Measurements from ENCODE around the gene LRP11.

The LRP11 gene

GRCh38 chr6:149904661-149905370, 40.7 kb upstream of the LRP11 start:
- TF ChIP-seq REST (IDR thresholded peaks at IDR 0.05; ENCODE audit: insufficient read depth in 1 of 2, low read depth in 2 of 2, low read length in 2 of 2) (no peak), FOXP2 (optimal IDR thresholded peaks at IDR 0.05; ENCODE audit: borderline replicate concordance, extremely low read depth, extremely low read length, insufficient read depth) (no peak), TAF1 (IDR thresholded peaks at IDR 0.05; ENCODE audit: borderline replicate concordance, insufficient read depth, low read length) (no peak), POLR2AphosphoS5 (IDR thresholded peaks at IDR 0.05; ENCODE audit: low read depth, low read length) (no peak), SIN3A (IDR thresholded peaks at IDR 0.05; ENCODE audit: borderline replicate concordance, insufficient read depth, low read length) (no peak)

- no peak for TF ChIP-seq POLR2AphosphoS5 (IDR thresholded peaks at IDR 0.05; ENCODE audit: low read depth, low read length)
- no peak for TF ChIP-seq TAF1 (IDR thresholded peaks at IDR 0.05; ENCODE audit: borderline replicate concordance, insufficient read depth, low read length)
- TF ChIP-seq SIN3A (IDR thresholded peaks at IDR 0.05; ENCODE audit: borderline replicate concordance, insufficient read depth, low read length) = no peak
- no peak for TF ChIP-seq FOXP2 (optimal IDR thresholded peaks at IDR 0.05; ENCODE audit: borderline replicate concordance, extremely low read depth, extremely low read length, insufficient read depth)
- no peak for TF ChIP-seq REST (IDR thresholded peaks at IDR 0.05; ENCODE audit: insufficient read depth in 1 of 2, low read depth in 2 of 2, low read length in 2 of 2)
Measured at GRCh38 chr6:149903938-149904611, 39.9 kb upstream of the LRP11 start.

GRCh38 chr6:149901444-149902140, 37.4 kb upstream of the LRP11 start:
- no peak for TF ChIP-seq SIN3A (IDR thresholded peaks at IDR 0.05; ENCODE audit: borderline replicate concordance, insufficient read depth, low read length)
- TF ChIP-seq REST (IDR thresholded peaks at IDR 0.05; ENCODE audit: insufficient read depth in 1 of 2, low read depth in 2 of 2, low read length in 2 of 2) = no peak
- no peak for TF ChIP-seq FOXP2 (optimal IDR thresholded peaks at IDR 0.05; ENCODE audit: borderline replicate concordance, extremely low read depth, extremely low read length, insufficient read depth)
- no peak for TF ChIP-seq POLR2AphosphoS5 (IDR thresholded peaks at IDR 0.05; ENCODE audit: low read depth, low read length)
- no peak for TF ChIP-seq TAF1 (IDR thresholded peaks at IDR 0.05; ENCODE audit: borderline replicate concordance, insufficient read depth, low read length)

- no peak for TF ChIP-seq POLR2AphosphoS5 (IDR thresholded peaks at IDR 0.05; ENCODE audit: low read depth, low read length)
- TF ChIP-seq TAF1 (IDR thresholded peaks at IDR 0.05; ENCODE audit: borderline replicate concordance, insufficient read depth, low read length) = no peak
- TF ChIP-seq FOXP2 (optimal IDR thresholded peaks at IDR 0.05; ENCODE audit: borderline replicate concordance, extremely low read depth, extremely low read length, insufficient read depth) = no peak
- TF ChIP-seq REST (IDR thresholded peaks at IDR 0.05; ENCODE audit: insufficient read depth in 1 of 2, low read depth in 2 of 2, low read length in 2 of 2) = no peak
- TF ChIP-seq SIN3A (IDR thresholded peaks at IDR 0.05; ENCODE audit: borderline replicate concordance, insufficient read depth, low read length) = no peak
Measured at GRCh38 chr6:149900620-149901443, 36.7 kb upstream of the LRP11 start.

Data from PFSK-1 (cell line).